GM12892 (cell line): ENCODE measurements around the gene PFN2.

ENCODE experiments used
- POLR2A ChIP-seq: IDR thresholded peaks from 2 replicates; pipeline ENCODE4 v1.6.1; 2011; ENCODE audit warnings: low read depth, low read length, control low read depth
- POLR2AphosphoS5 ChIP-seq: IDR thresholded peaks from 2 replicates; pipeline ENCODE4 v1.6.1; 2011; ENCODE audit warnings: low read depth, low read length, control low read depth
- TAF1 ChIP-seq: IDR thresholded peaks from 2 replicates; pipeline ENCODE4 v1.6.1; 2011; ENCODE audit warnings: low read depth, mild to moderate bottlenecking, control low read depth, low read length, borderline replicate concordance

DNA sequence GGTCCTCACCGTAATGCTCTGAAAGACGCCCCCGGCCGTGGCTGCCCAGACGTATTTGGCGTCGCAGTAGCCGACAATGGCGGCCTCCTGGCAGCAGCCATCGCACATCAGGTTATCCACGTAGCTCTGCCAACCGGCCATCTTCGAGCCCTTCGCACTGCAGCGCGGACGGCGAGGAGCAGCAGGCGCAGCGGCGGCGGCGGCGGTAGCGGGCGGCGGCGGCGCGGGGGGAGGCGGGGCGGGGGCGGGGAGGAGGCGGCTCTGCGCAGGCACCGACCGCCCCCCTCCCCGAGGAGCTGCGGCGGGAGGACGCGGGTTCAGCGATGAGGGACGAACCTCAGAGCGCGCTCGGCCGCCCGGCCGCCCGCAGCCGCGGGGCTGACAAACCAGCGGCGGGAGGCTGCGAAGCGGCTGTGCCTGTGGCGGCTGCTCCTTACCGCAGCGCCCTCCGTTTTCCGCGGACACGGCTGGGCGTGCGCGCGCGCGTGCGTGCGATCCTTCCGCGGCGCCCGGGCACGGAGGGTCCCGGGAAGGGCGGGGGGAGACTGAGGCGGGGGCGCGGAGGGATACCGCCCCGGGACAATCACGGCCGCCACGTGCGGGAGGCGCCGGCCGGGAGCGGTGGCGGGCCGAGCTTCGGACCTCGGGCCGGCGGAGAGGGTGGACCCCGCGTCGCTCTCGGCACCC is at the start of gene PFN2:
- TF ChIP-seq POLR2A = no peak
- TF ChIP-seq POLR2AphosphoS5 = no peak
- TF ChIP-seq TAF1 = no peak
